ENCODE results near the gene PLCB1. TPM values are rescaled to one million over a fixed set of nuclear protein-coding genes. Genes with fewer than 3 reads are reported as not detected.

Gene PLCB1
- total and polyA plus RNA-seq, 10 of the 15 experiments (the other 5 are each of a cell fraction or from before 2014, with no cell fraction given): 0.05 to 5.3 (median 0.17) TPM; not detected in 1

DNA sequence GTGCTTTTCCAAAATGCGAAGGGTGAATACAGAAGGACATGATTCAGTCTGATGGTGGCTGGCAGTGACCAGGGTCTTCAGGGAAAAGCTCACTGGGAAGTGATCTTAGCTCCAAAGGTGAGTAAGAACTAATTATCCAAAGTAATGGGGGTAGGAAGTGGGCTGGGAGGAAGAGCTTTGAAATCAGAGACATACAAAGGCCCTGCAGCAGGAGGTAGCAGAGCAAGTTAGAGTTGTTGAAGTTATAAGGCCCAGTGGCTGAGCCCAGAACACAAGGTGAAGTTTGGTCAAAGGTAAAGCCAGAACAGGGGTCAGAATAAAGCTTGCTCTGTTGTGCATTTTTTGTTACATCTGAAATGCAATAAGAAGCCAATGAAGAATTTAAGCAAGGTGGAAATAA, 81.2 kb downstream of the PLCB1 start:
- ChIA-PET POLR2A (interaction anchor here (0.9 kb wide), 1 partner anchor 8 kb away, joined by 3 read pairs; no protein-coding TSS in a partner anchor), RAD21 (ENCODE audit: unreplicated experiment) (no interaction called here), SMC1A (ENCODE audit: uncharacterized antibody, unreplicated experiment) (interaction anchor here (0.8 kb wide), 1 partner anchor 509 kb away, joined by 3 read pairs; no protein-coding TSS in a partner anchor), CTCF (interaction anchor here (0.7 kb wide), 1 partner anchor 78 kb away, joined by 3 read pairs; no protein-coding TSS in a partner anchor)
- H3K27me3 ChIP-seq (replicated peaks in 1 of 2; ENCODE audit: control insufficient read depth in 2 of 2, insufficient read depth in 2 of 2, low read length in 1 of 2): no peaks in the 10 kb centered on the region
- WGBS (ENCODE audit: insufficient coverage, insufficient replicate concordance, low lambda C conversion rate, missing lambda C conversion rate): 0% methylated on average over 1 of the region's 1 CpG
- no peaks in the 10 kb centered on the region for H3K36me3 ChIP-seq (ENCODE audit: control insufficient read depth in 2 of 2, insufficient read depth in 2 of 2, low read length in 1 of 2)
- TF ChIP-seq, protein P1, sequence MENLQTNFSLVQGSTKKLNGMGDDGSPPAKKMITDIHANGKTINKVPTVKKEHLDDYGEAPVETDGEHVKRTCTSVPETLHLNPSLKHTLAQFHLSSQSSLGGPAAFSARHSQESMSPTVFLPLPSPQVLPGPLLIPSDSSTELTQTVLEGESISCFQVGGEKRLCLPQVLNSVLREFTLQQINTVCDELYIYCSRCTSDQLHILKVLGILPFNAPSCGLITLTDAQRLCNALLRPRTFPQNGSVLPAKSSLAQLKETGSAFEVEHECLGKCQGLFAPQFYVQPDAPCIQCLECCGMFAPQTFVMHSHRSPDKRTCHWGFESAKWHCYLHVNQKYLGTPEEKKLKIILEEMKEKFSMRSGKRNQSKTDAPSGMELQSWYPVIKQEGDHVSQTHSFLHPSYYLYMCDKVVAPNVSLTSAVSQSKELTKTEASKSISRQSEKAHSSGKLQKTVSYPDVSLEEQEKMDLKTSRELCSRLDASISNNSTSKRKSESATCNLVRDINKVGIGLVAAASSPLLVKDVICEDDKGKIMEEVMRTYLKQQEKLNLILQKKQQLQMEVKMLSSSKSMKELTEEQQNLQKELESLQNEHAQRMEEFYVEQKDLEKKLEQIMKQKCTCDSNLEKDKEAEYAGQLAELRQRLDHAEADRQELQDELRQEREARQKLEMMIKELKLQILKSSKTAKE (IDR thresholded peaks at IDR 0.05; ENCODE audit: low read depth, poor library complexity, severe bottlenecking): no peak
- TF ChIP-seq RELA (IDR thresholded peaks at IDR 0.05; ENCODE audit: borderline replicate concordance, partially characterized antibody) (no peak), KAT2A (conservative IDR thresholded peaks at IDR 0.05; ENCODE audit: control insufficient read depth, low read depth, low read length) (no peak), NR2C2 (IDR thresholded peaks at IDR 0.05; ENCODE audit: borderline replicate concordance, control insufficient read depth, insufficient read length, low read depth) (no peak), POU2F2 (IDR thresholded peaks at IDR 0.05; ENCODE audit: borderline replicate concordance, low read depth, low read length) (no peak), NFYB (IDR thresholded peaks at IDR 0.05; ENCODE audit: insufficient read depth, low read depth, low read length) (no peak), BMI1 (IDR thresholded peaks at IDR 0.05; ENCODE audit: borderline replicate concordance) (no peak), CHD4 (IDR thresholded peaks at IDR 0.05) (no peak), HDGF (IDR thresholded peaks at IDR 0.05) (no peak), PAX5 (IDR thresholded peaks at IDR 0.05; ENCODE audit: borderline replicate concordance, low read depth, low read length) (no peak), FOXM1 (IDR thresholded peaks at IDR 0.05; ENCODE audit: low read depth, low read length) (no peak), CEBPB (IDR thresholded peaks at IDR 0.05; ENCODE audit: borderline replicate concordance in 1 of 2, low read depth in 2 of 2, low read length in 2 of 2) (no peak)
- TF ChIP-seq, protein P2, sequence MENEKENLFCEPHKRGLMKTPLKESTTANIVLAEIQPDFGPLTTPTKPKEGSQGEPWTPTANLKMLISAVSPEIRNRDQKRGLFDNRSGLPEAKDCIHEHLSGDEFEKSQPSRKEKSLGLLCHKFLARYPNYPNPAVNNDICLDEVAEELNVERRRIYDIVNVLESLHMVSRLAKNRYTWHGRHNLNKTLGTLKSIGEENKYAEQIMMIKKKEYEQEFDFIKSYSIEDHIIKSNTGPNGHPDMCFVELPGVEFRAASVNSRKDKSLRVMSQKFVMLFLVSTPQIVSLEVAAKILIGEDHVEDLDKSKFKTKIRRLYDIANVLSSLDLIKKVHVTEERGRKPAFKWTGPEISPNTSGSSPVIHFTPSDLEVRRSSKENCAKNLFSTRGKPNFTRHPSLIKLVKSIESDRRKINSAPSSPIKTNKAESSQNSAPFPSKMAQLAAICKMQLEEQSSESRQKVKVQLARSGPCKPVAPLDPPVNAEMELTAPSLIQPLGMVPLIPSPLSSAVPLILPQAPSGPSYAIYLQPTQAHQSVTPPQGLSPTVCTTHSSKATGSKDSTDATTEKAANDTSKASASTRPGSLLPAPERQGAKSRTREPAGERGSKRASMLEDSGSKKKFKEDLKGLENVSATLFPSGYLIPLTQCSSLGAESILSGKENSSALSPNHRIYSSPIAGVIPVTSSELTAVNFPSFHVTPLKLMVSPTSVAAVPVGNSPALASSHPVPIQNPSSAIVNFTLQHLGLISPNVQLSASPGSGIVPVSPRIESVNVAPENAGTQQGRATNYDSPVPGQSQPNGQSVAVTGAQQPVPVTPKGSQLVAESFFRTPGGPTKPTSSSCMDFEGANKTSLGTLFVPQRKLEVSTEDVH (IDR thresholded peaks at IDR 0.05; ENCODE audit: low read depth, partially characterized antibody): no peak
- TF ChIP-seq, protein P3, sequence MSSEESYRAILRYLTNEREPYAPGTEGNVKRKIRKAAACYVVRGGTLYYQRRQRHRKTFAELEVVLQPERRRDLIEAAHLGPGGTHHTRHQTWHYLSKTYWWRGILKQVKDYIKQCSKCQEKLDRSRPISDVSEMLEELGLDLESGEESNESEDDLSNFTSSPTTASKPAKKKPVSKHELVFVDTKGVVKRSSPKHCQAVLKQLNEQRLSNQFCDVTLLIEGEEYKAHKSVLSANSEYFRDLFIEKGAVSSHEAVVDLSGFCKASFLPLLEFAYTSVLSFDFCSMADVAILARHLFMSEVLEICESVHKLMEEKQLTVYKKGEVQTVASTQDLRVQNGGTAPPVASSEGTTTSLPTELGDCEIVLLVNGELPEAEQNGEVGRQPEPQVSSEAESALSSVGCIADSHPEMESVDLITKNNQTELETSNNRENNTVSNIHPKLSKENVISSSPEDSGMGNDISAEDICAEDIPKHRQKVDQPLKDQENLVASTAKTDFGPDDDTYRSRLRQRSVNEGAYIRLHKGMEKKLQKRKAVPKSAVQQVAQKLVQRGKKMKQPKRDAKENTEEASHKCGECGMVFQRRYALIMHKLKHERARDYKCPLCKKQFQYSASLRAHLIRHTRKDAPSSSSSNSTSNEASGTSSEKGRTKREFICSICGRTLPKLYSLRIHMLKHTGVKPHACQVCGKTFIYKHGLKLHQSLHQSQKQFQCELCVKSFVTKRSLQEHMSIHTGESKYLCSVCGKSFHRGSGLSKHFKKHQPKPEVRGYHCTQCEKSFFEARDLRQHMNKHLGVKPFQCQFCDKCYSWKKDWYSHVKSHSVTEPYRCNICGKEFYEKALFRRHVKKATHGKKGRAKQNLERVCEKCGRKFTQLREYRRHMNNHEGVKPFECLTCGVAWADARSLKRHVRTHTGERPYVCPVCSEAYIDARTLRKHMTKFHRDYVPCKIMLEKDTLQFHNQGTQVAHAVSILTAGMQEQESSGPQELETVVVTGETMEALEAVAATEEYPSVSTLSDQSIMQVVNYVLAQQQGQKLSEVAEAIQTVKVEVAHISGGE (CRISPR knock-in tag; IDR thresholded peaks at IDR 0.05): no peak
- H3K4me3 ChIP-seq: no peak overlapping the region
- no peak overlapping the region; the same call in 1 of the 2 replicates for H3K4me2 ChIP-seq (ENCODE audit: control insufficient read depth, insufficient read depth)
- H2AFZ ChIP-seq (ENCODE audit: control insufficient read depth, low read depth, low read length): peak overlapping the region; percentile 80
- intact Hi-C loops (cut with micrococcal nuclease; ENCODE audit: unreplicated experiment) (loop anchor here (5.0 kb wide), 1 partner anchor 179 kb away; no protein-coding TSS in a partner anchor), in situ Hi-C loops (cut with MboI) (no loop called here)
- DNase-seq (ENCODE audit: low read depth, low spot score): no peak
- no peak overlapping the region for H3K27ac ChIP-seq (ENCODE audit: control insufficient read depth, insufficient read depth)
- H3K4me1 ChIP-seq (ENCODE audit: control insufficient read depth, insufficient read depth, low read length): peaks cover 24% of the 10 kb centered on the region; the same call in 1 of the 2 replicates
- FAIRE-seq: no peak
- H3K9me3 ChIP-seq (replicated peaks; ENCODE audit: control insufficient read depth, insufficient read depth, low read length): no peaks in the 10 kb centered on the region; the same call in 2 of the 3 replicates
- H3K79me2 ChIP-seq (ENCODE audit: control insufficient read depth, insufficient read depth, low read length): no peaks in the 10 kb centered on the region
- H4K20me1 ChIP-seq (ENCODE audit: control insufficient read depth, insufficient read depth): no peaks in the 10 kb centered on the region
- ATAC-seq: no peak; the same call in 1 of the 3 replicates
- BruUV-seq (replicated peaks): no TSS peak
- H3K9ac ChIP-seq (ENCODE audit: control insufficient read depth, insufficient read depth, low read length): no peak overlapping the region
